GM12891 (cell line): Measurements from ENCODE around the gene PTBP2.

Experiments used
- PAX5 ChIP-seq: IDR thresholded peaks from 2 replicates; pipeline ENCODE4 v1.6.1; 2011; ENCODE audit warnings: low read length, moderate library complexity, mild to moderate bottlenecking; ENCODE audit not compliant: insufficient read depth, severe bottlenecking
- POLR2A ChIP-seq: IDR thresholded peaks from 2 replicates; pipeline ENCODE4 v1.6.1; 2011; ENCODE audit warnings: low read depth, low read length, control low read depth
- POLR2AphosphoS5 ChIP-seq: IDR thresholded peaks from 2 replicates; pipeline ENCODE4 v1.6.1; 2011; ENCODE audit warnings: low read depth, low read length, control low read depth
- POU2F2 ChIP-seq: IDR thresholded peaks from 2 replicates; pipeline ENCODE4 v1.6.1; 2011; ENCODE audit warnings: low read depth, mild to moderate bottlenecking, control low read depth, low read length, moderate library complexity
- SPI1 ChIP-seq: IDR thresholded peaks from 2 replicates; pipeline ENCODE4 v1.6.1; 2011; ENCODE audit warnings: low read depth, low read length, control low read depth
- TAF1 ChIP-seq: IDR thresholded peaks from 2 replicates; pipeline ENCODE4 v1.6.1; 2011; ENCODE audit warnings: low read depth, low read length, control low read depth

GRCh38 chr1:96695954-96696353 is 25.6 kb upstream of the PTBP2 start:
- TF ChIP-seq POLR2AphosphoS5 (no peak), POLR2A (no peak), PAX5 (no peak), TAF1 (no peak), SPI1 (no peak), POU2F2 (no peak)
